ENCODE results near the gene DCBLD2. TPM values are rescaled to one million over a fixed set of nuclear protein-coding genes. Genes with fewer than 3 reads are reported as not detected.

The DCBLD2 gene
- total RNA-seq, 1 experiment from 2014 or later = 48.0 TPM

- Histone ChIP-seq H3K27me3 (ENCODE audit: insufficient read depth, low read length) (no peaks in the 10 kb centered on the region), H3K4me1 (ENCODE audit: insufficient read depth, low read length) (peaks cover 13% of the 10 kb centered on the region), H4K91ac (ENCODE audit: insufficient read length, low read depth, low read length) (no peak overlapping the region), H3K4me2 (ENCODE audit: insufficient read depth, insufficient read length, low read length) (no peak overlapping the region), H3K14ac (ENCODE audit: insufficient read depth, low read length) (no peak overlapping the region), H3K79me2 (ENCODE audit: insufficient read depth, low read length) (peaks cover 6% of the 10 kb centered on the region; the same call in 1 of the 2 replicates), H4K5ac (ENCODE audit: insufficient read length, low read depth, low read length) (no peak overlapping the region), H2BK12ac (ENCODE audit: insufficient read length, low read depth, low read length) (no peak overlapping the region), H3K18ac (ENCODE audit: insufficient read length, low read depth, low read length) (no peak overlapping the region), H2AK5ac (ENCODE audit: insufficient read length, low read length) (no peak overlapping the region), H3K9me3 (ENCODE audit: control insufficient read depth, low read depth, low read length) (no peaks in the 10 kb centered on the region), H2BK5ac (ENCODE audit: insufficient read length, low read length) (no peak overlapping the region), H3K27ac (ENCODE audit: insufficient read length, low read depth, low read length) (no peak overlapping the region), H3T11ph (ENCODE audit: low read length) (no peak overlapping the region), H3K56ac (ENCODE audit: insufficient read length, low read depth, low read length) (no peak overlapping the region), H2AFZ (ENCODE audit: low read length) (no peak overlapping the region), H3K9ac (ENCODE audit: extremely low read depth, insufficient read length, low read length) (no peak overlapping the region), H2BK20ac (ENCODE audit: low read depth, low read length, poor library complexity, severe bottlenecking) (no peak overlapping the region), H2BK120ac (ENCODE audit: low read depth, low read length, poor library complexity, severe bottlenecking) (no peak overlapping the region), H4K8ac (replicated peaks; ENCODE audit: insufficient read length, low read depth, low read length) (no peak overlapping the region), H3K4ac (ENCODE audit: low read depth, low read length) (no peak overlapping the region), H3K23ac (ENCODE audit: insufficient read length, low read depth, low read length) (no peak overlapping the region), H3K23me2 (ENCODE audit: insufficient read length, low read depth, low read length, poor library complexity, severe bottlenecking) (no peaks in the 10 kb centered on the region), H3K79me1 (ENCODE audit: insufficient read depth, low read depth, low read length, poor library complexity, severe bottlenecking) (no peaks in the 10 kb centered on the region), H4K20me1 (ENCODE audit: control insufficient read depth, insufficient read depth, insufficient read length) (no peaks in the 10 kb centered on the region), H2BK15ac (ENCODE audit: low read depth, low read length) (no peak overlapping the region)
- H3K36me3 Mint-ChIP-seq (ENCODE audit: insufficient read depth in 1 of 3, low read depth in 3 of 3) = peaks cover 4 to 7% (median 4%) of the 10 kb centered on the region in 3 experiments; a peak in 6 of 7 replicates
- no CpG with 5 or more reads among the region's 1 CpG for WGBS (ENCODE audit: extremely low coverage, insufficient read length, low lambda C conversion rate)
- H3K27me3 Mint-ChIP-seq (ENCODE audit: low read depth) = no peaks in the 10 kb centered on the region
- peaks cover 27 to 41% of the 10 kb centered on the region in 2 experiments for H3K4me1 Mint-ChIP-seq
- no peak overlapping the region for H3K4me3 Mint-ChIP-seq
- H3K9me3 Mint-ChIP-seq = no peaks in the 10 kb centered on the region
- TF ChIP-seq, protein P1, sequence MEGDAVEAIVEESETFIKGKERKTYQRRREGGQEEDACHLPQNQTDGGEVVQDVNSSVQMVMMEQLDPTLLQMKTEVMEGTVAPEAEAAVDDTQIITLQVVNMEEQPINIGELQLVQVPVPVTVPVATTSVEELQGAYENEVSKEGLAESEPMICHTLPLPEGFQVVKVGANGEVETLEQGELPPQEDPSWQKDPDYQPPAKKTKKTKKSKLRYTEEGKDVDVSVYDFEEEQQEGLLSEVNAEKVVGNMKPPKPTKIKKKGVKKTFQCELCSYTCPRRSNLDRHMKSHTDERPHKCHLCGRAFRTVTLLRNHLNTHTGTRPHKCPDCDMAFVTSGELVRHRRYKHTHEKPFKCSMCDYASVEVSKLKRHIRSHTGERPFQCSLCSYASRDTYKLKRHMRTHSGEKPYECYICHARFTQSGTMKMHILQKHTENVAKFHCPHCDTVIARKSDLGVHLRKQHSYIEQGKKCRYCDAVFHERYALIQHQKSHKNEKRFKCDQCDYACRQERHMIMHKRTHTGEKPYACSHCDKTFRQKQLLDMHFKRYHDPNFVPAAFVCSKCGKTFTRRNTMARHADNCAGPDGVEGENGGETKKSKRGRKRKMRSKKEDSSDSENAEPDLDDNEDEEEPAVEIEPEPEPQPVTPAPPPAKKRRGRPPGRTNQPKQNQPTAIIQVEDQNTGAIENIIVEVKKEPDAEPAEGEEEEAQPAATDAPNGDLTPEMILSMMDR (conservative IDR thresholded peaks at IDR 0.05) = no peak
- no peak for DNase-seq
- no peak overlapping the region for H3K27ac Mint-ChIP-seq
Observed at GRCh38 chr3:98887684-98888083, 13.8 kb downstream of the DCBLD2 start.
